ENCODE data around the gene SGMS2.

GRCh38 chr4:107837317-107837716 lies 12.6 kb downstream of the SGMS2 start:
- TF ChIP-seq CTCF (IDR thresholded peaks at IDR 0.05; ENCODE audit: low read depth, low read length, missing input control) (no peak), ZBTB33 (IDR thresholded peaks at IDR 0.05) (no peak), MAX (IDR thresholded peaks at IDR 0.05) (no peak), SP1 (IDR thresholded peaks at IDR 0.05) (no peak)
